KMS-11 (cell line): ENCODE measurements around the gene IFNE.

Source experiments
- H2AFZ ChIP-seq: fragments of 200-600 bp; sonication (generic); 2 replicates; pipeline ENCODE4 v1.6.1; 2016; ENCODE audit warnings: antibody characterized with exemption, mixed run types, low read depth
- H3K27ac ChIP-seq: fragments of 200-600 bp; sonication (generic); 2 replicates; pipeline ENCODE4 v1.6.1; 2016; ENCODE audit warnings: mild to moderate bottlenecking, mixed run types
- H3K27me3 ChIP-seq: fragments of 200-600 bp; sonication (generic); 2 replicates; pipeline ENCODE4 v1.6.1; 2017; ENCODE audit warnings: mild to moderate bottlenecking, low read depth, mixed run types, moderate library complexity; ENCODE audit not compliant: insufficient read depth
- H3K36me3 ChIP-seq: fragments of 200-600 bp; sonication (generic); 2 replicates; pipeline ENCODE4 v1.6.1; 2017; ENCODE audit warnings: mild to moderate bottlenecking, mixed run types; ENCODE audit not compliant: insufficient read depth
- H3K4me1 ChIP-seq: fragments of 200-600 bp; sonication (generic); 2 replicates; pipeline ENCODE4 v1.6.1; 2016; ENCODE audit warnings: mild to moderate bottlenecking, low read depth, mixed run types; ENCODE audit not compliant: poor library complexity, severe bottlenecking
- H3K4me2 ChIP-seq: fragments of 200-600 bp; sonication (generic); 2 replicates; pipeline ENCODE4 v1.7.0; 2016; ENCODE audit warnings: mild to moderate bottlenecking, mixed run types
- H3K4me3 ChIP-seq: fragments of 200-600 bp; sonication (generic); IDR thresholded peaks from 2 replicates; pipeline ENCODE4 v1.6.1; 2017; ENCODE audit warnings: low read depth, low read length, mixed read lengths; ENCODE audit not compliant: insufficient read depth
- H3K79me2 ChIP-seq: fragments of 200-600 bp; sonication (generic); 2 replicates; pipeline ENCODE4 v1.6.1; 2016; ENCODE audit warnings: low read depth, mixed run types; ENCODE audit not compliant: insufficient read depth
- H3K9ac ChIP-seq: fragments of 200-600 bp; sonication (generic); 2 replicates; pipeline ENCODE4 v1.6.1; 2016; ENCODE audit warnings: mild to moderate bottlenecking, mixed run types
- H4K20me1 ChIP-seq: fragments of 200-600 bp; sonication (generic); 2 replicates; pipeline ENCODE4 v1.6.1; 2016; ENCODE audit warnings: mild to moderate bottlenecking, mixed run types; ENCODE audit not compliant: insufficient read depth
- TF ChIP-seq, protein P1 (sequence below): fragments of 200-600 bp; sonication (generic); conservative IDR thresholded peaks from 2 replicates; pipeline ENCODE4 v1.6.1; 2017; ENCODE audit warnings: low read depth, mild to moderate bottlenecking, antibody characterized with exemption, low read length, moderate library complexity, mixed read lengths

The IFNE gene

DNA sequence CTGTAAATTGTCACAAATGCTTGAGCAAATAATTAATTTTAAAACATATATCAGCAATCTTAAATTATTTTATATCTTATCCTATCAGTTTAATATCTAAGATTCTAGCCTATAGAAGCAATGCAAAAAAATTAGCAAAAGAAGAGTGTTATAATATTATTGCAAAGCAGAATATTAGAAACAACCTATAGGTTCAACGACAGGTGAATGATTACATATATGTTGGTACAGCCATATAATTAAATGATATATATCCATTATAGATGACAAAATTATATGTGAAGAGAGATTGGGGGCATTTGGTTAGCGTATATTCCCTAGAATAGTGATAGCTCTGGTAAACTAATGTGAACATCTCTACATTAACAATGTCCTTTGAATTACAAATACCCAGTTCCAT lies at the start of gene IFNE:
Gene IFNE (minus strand): TSS at position 101 of the 400 bp plus-strand sequence. CDS start 619 bp downstream, outside the sequence.
- Histone ChIP-seq H3K79me2 (no peaks in the 10 kb centered on the region), H4K20me1 (no peaks in the 10 kb centered on the region), H3K27me3 (no peaks in the 10 kb centered on the region), H3K4me3 (no peak within 1 kb of the TSS), H3K27ac (no peak within 1 kb of the TSS), H2AFZ (no peak within 1 kb of the TSS), H3K36me3 (no peaks in the 10 kb centered on the region), H3K4me1 (no peaks in the 10 kb centered on the region), H3K4me2 (no peak within 1 kb of the TSS), H3K9ac (no peak within 1 kb of the TSS)
- TF ChIP-seq, protein P1, sequence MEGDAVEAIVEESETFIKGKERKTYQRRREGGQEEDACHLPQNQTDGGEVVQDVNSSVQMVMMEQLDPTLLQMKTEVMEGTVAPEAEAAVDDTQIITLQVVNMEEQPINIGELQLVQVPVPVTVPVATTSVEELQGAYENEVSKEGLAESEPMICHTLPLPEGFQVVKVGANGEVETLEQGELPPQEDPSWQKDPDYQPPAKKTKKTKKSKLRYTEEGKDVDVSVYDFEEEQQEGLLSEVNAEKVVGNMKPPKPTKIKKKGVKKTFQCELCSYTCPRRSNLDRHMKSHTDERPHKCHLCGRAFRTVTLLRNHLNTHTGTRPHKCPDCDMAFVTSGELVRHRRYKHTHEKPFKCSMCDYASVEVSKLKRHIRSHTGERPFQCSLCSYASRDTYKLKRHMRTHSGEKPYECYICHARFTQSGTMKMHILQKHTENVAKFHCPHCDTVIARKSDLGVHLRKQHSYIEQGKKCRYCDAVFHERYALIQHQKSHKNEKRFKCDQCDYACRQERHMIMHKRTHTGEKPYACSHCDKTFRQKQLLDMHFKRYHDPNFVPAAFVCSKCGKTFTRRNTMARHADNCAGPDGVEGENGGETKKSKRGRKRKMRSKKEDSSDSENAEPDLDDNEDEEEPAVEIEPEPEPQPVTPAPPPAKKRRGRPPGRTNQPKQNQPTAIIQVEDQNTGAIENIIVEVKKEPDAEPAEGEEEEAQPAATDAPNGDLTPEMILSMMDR, result no peak

- TF ChIP-seq, protein P1, result no peak
- H2AFZ ChIP-seq, result no peak overlapping the region
- H3K27ac ChIP-seq, result no peak overlapping the region
- no peaks in the 10 kb centered on the region for H3K27me3 ChIP-seq
- no peaks in the 10 kb centered on the region for H3K79me2 ChIP-seq
- no peaks in the 10 kb centered on the region for H3K36me3 ChIP-seq
- no peak overlapping the region for H3K4me2 ChIP-seq
- no peak overlapping the region for H3K4me3 ChIP-seq
- H3K9ac ChIP-seq, result no peak overlapping the region
- H4K20me1 ChIP-seq, result no peaks in the 10 kb centered on the region
- H3K4me1 ChIP-seq, result no peaks in the 10 kb centered on the region
These were observed 46.2 kb upstream of the IFNE start for GRCh38 chr9:21528123-21528808.

DNA sequence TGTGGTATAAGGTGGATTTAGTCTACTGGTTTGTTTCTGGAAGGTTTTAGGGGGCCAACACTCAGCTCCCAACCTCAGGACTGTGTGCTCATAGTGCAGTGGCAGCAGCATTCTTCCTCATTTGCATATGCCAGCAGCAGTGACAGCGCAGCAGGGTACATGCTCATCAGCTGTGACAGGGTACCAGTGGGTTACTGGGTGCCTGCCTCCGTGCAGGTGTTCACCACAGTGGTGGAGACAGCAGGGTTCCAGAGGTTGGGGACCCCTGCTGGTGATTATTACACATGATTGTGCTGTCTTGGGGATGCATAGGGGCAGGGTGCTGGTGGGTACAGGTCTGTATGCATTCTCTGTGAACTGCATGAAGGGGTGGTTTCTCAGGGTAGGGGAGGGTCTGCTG lies 45.5 kb upstream of the IFNE start:
- Histone ChIP-seq H3K36me3 (no peaks in the 10 kb centered on the region), H4K20me1 (no peaks in the 10 kb centered on the region), H3K4me2 (no peak overlapping the region), H3K4me1 (no peaks in the 10 kb centered on the region), H3K4me3 (no peak overlapping the region), H3K27me3 (no peaks in the 10 kb centered on the region), H3K9ac (no peak overlapping the region), H2AFZ (no peak overlapping the region), H3K27ac (no peak overlapping the region), H3K79me2 (no peaks in the 10 kb centered on the region)
- TF ChIP-seq, protein P1, result no peak

DNA sequence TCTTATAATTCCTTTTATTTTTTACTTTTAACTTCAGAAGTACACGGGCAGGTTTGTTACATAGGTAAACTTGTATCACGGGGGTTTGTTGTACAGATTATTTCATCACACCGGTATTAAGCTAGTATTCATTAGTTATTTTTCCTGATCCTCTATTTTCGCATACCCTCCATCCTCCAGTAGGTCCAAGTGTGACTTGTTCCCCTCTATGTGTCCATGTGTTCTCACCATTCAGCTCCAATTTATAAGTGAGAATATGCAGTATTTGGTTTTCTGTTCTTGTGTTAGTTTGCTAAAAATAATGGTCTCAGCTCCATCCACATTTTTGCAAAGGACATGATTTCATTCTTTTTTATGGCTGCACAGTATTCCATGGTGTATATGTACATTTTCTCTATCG lies 43.1 kb upstream of the IFNE start:
- H3K4me3 ChIP-seq, result no peak overlapping the region
- TF ChIP-seq, protein P1, result no peak
- no peaks in the 10 kb centered on the region for H4K20me1 ChIP-seq
- H3K9ac ChIP-seq, result no peak overlapping the region
- no peaks in the 10 kb centered on the region for H3K36me3 ChIP-seq
- H3K4me2 ChIP-seq, result no peak overlapping the region
- no peak overlapping the region for H3K27ac ChIP-seq
- H2AFZ ChIP-seq, result no peak overlapping the region
- H3K79me2 ChIP-seq, result no peaks in the 10 kb centered on the region
- no peaks in the 10 kb centered on the region for H3K27me3 ChIP-seq
- H3K4me1 ChIP-seq, result no peaks in the 10 kb centered on the region
